HEK293T (cell line): Measurements from ENCODE around the gene RTN4RL1.

Experiments
- ARNT ChIP-seq: fragments of 450-650 bp; IDR thresholded peaks from 2 replicates; pipeline ENCODE4 v1.6.1; 2017; ENCODE audit warnings: mild to moderate bottlenecking
- BHLHE40 ChIP-seq: fragments of 450-650 bp; IDR thresholded peaks from 2 replicates; pipeline ENCODE4 v1.6.1; 2016; ENCODE audit warnings: mild to moderate bottlenecking, moderate library complexity, borderline replicate concordance
- HDGF ChIP-seq: fragments of 450-650 bp; IDR thresholded peaks from 2 replicates; pipeline ENCODE4 v1.6.1; 2017; ENCODE audit warnings: antibody characterized with exemption, borderline replicate concordance
- LEF1 ChIP-seq: fragments of 450-650 bp; IDR thresholded peaks from 2 replicates; pipeline ENCODE4 v1.6.1; 2017; ENCODE audit warnings: mild to moderate bottlenecking, borderline replicate concordance
- SP1 ChIP-seq: fragments of 450-650 bp; IDR thresholded peaks from 2 replicates; pipeline ENCODE4 v1.6.1; 2017
- TARDBP ChIP-seq: fragments of 450-650 bp; IDR thresholded peaks from 2 replicates; pipeline ENCODE4 v1.6.1; 2016

- no peak for TF ChIP-seq BHLHE40
- TF ChIP-seq HDGF, result no peak
- TF ChIP-seq ARNT, result no peak
- TF ChIP-seq LEF1, result no peak
- TF ChIP-seq SP1, result no peak
- no peak for TF ChIP-seq TARDBP
Observed at GRCh38 chr17:1942666-1943435, 82.3 kb downstream of the RTN4RL1 start.
